Panc1 (cell line): ENCODE data around the gene IRX1. TPM values are rescaled to one million over a fixed set of nuclear protein-coding genes. Genes with fewer than 3 reads are reported as not detected.

ENCODE experiments used
- ATAC-seq: fragments of 200-7000 bp; cut with Tn5 transposase; 2 replicates; pipeline ENCODE4 v1.9.1; 2020; ENCODE audit warnings: mild to moderate bottlenecking, moderate library complexity
- BruUV-seq: library from RNA; stranded (reverse); fragments of 400-500 nt; replicated peaks from 2 replicates; lab custom pipeline; 2021; lab: Mats Ljungman, UMichigan
- CTCF ChIA-PET: fragments of 300-600 bp; sonication (Branson Sonifier 250); formaldehyde crosslinking; loops from one replicate; lab custom pipeline; 2022; ENCODE audit warnings: antibody characterized with exemption; lab: Charles Lee
- POLR2A ChIA-PET: fragments of 300-600 bp; sonication (Branson Sonifier 250); formaldehyde crosslinking; loops from one replicate; lab custom pipeline; 2022; ENCODE audit warnings: antibody characterized with exemption; lab: Charles Lee
- DNase-seq: peaks from one replicate; pipeline ENCODE4 v3.0.0-alpha.2; 2010; ENCODE audit warnings: low read depth, low spot score
- H3K27ac ChIP-seq: 2 replicates; pipeline ENCODE4 v1.5.1; 2011; ENCODE audit warnings: mild to moderate bottlenecking, low read length, inconsistent platforms
- H3K27me3 ChIP-seq: fragments of 200-500 bp; sonication (Bioruptor generic); 2 replicates; pipeline ENCODE4 v1.6.0; 2014; ENCODE audit warnings: low read length, inconsistent platforms; ENCODE audit not compliant: control insufficient read depth, insufficient read depth
- H3K36me3 ChIP-seq: fragments of 200-500 bp; sonication (Bioruptor generic); 2 replicates; pipeline ENCODE4 v1.5.1; 2014; ENCODE audit warnings: inconsistent platforms, mild to moderate bottlenecking, low read length, moderate library complexity; ENCODE audit not compliant: control insufficient read depth, insufficient read depth
- H3K4me1 ChIP-seq: 2 replicates; pipeline ENCODE4 v1.5.1; 2011; ENCODE audit warnings: inconsistent platforms, mild to moderate bottlenecking, low read length, moderate library complexity; ENCODE audit not compliant: control insufficient read depth, insufficient read depth
- H3K4me3 ChIP-seq, 2 experiments: 2 replicates each; pipeline ENCODE4 v1.5.1; 2011 to 2012; ENCODE audit warnings: low read depth in 2 of 2, low read length in 2 of 2, mild to moderate bottlenecking in 2 of 2, inconsistent platforms in 1 of 2, moderate library complexity in 1 of 2
- H3K9me3 ChIP-seq: fragments of 200-500 bp; sonication (Bioruptor generic); 2 replicates; pipeline ENCODE4 v1.5.1; 2014; ENCODE audit warnings: low read depth, mild to moderate bottlenecking, inconsistent platforms, low read length, moderate library complexity; ENCODE audit not compliant: control insufficient read depth, insufficient read depth
- CTCF ChIP-seq: fragments of 450-650 bp; IDR thresholded peaks from 2 replicates; pipeline ENCODE4 v1.5.1; 2017; ENCODE audit warnings: mild to moderate bottlenecking
- POLR2AphosphoS5 ChIP-seq: IDR thresholded peaks from 2 replicates; pipeline ENCODE4 v1.6.1; 2012; ENCODE audit warnings: mild to moderate bottlenecking, low read depth, low read length, moderate library complexity
- REST ChIP-seq, 2 experiments: IDR thresholded peaks; 2 replicates each; pipeline ENCODE4 v1.6.1; 2011 to 2012; ENCODE audit warnings: low read depth in 2 of 2, control low read depth in 1 of 2, low read length in 1 of 2, mild to moderate bottlenecking in 1 of 2, moderate library complexity in 1 of 2; ENCODE audit not compliant: insufficient read depth in 1 of 2
- SIN3A ChIP-seq: IDR thresholded peaks from 2 replicates; pipeline ENCODE4 v1.6.1; 2012; ENCODE audit warnings: low read depth, mild to moderate bottlenecking, low read length, moderate library complexity, borderline replicate concordance; ENCODE audit not compliant: insufficient read depth
- TCF7L2 ChIP-seq: IDR thresholded peaks from 2 replicates; pipeline ENCODE4 v1.6.1; 2011; ENCODE audit warnings: mild to moderate bottlenecking, low read depth, low read length, inconsistent platforms
- in situ Hi-C: cut with HindIII; loops from 2 replicates; pipeline ENCODE4 v1.10.0; 2016; ENCODE audit warnings: low sequenced_read_pairs, low pct_unique_long_range_greater_than_20kb
- intact Hi-C: fragments of 100-400 bp; cut with micrococcal nuclease; formaldehyde crosslinking; loops from one replicate; pipeline ENCODE4 v1.10.0; 2022; ENCODE audit not compliant: unreplicated experiment
- total RNA-seq: library from RNA; stranded (reverse); gene quantifications from one replicate; pipeline ENCODE4 v1.2.1, GENCODE V29; 2021; ENCODE audit not compliant: unreplicated experiment

IRX1 gene
- total RNA-seq, 1 experiment from 2014 or later: not detected

GRCh38 chr5:3593771-3594509 lies 1.7 kb upstream of the IRX1 start:
- no peaks in the 10 kb centered on the region for H3K27me3 ChIP-seq
- no peaks in the 10 kb centered on the region for H3K4me1 ChIP-seq
- H3K27ac ChIP-seq: no peak overlapping the region
- H3K4me3 ChIP-seq: no peak overlapping the region
- no TSS peak for BruUV-seq
- ATAC-seq: no peak
- TF ChIP-seq CTCF: no peak
- TF ChIP-seq TCF7L2: no peak
- no peak for TF ChIP-seq REST (IDR thresholded peaks at IDR 0.05; ENCODE audit: insufficient read depth in 1 of 2, low read depth in 2 of 2, low read length in 1 of 2)
- TF ChIP-seq SIN3A: no peak
- TF ChIP-seq POLR2AphosphoS5: no peak
- DNase-seq: no peak
- ChIA-PET POLR2A (no interaction called here), CTCF (no interaction called here)
- in situ Hi-C loops: no loop called here
- intact Hi-C loops: no loop called here
- H3K9me3 ChIP-seq: no peaks in the 10 kb centered on the region
- no peaks in the 10 kb centered on the region for H3K36me3 ChIP-seq

- no peaks in the 10 kb centered on the region for H3K4me1 ChIP-seq
- TF ChIP-seq REST (IDR thresholded peaks at IDR 0.05; ENCODE audit: insufficient read depth in 1 of 2, low read depth in 2 of 2, low read length in 1 of 2) (no peak), SIN3A (no peak), POLR2AphosphoS5 (no peak), CTCF (no peak), TCF7L2 (no peak)
- intact Hi-C loops: no loop called here
- BruUV-seq: no TSS peak
- ChIA-PET CTCF (no interaction called here), POLR2A (no interaction called here)
- H3K27ac ChIP-seq: no peak overlapping the region
- H3K36me3 ChIP-seq: no peaks in the 10 kb centered on the region
- H3K27me3 ChIP-seq: no peaks in the 10 kb centered on the region
- no peak overlapping the region for H3K4me3 ChIP-seq
- in situ Hi-C loops: no loop called here
- ATAC-seq: no peak
- DNase-seq: no peak
- no peaks in the 10 kb centered on the region for H3K9me3 ChIP-seq
These were observed 1.1 kb upstream of the IRX1 start for GRCh38 chr5:3594510-3595005.
